Stimulated activated naive CD8-positive, alpha-beta T cell treated with anti-CD3 and anti-CD28 coated beads, Interleukin-15, amount 100 ng/mL, for 72 hours (primary cell): ENCODE results near the gene DECR2.
A peak's percentile ranks its signal among the peaks of the same experiment; 100 is the strongest.
"Not testable (repeated sequence)": the region's sequence is repeated elsewhere in the genome, so short reads cannot be mapped to it uniquely, and the experiment has no call there.

Source experiments
- ATAC-seq: fragments of 150-1000 bp; cut with Tn5 transposase; 2 replicates; pipeline ENCODE4 v1.10.0; 2021; ENCODE audit warnings: mild to moderate bottlenecking, moderate library complexity
- DNase-seq, 2 donors: peaks; one replicate each; pipeline ENCODE4 v3.0.0; 2021 to 2022
- H3K27ac Mint-ChIP-seq, 2 donors: one replicate each; pipeline ENCODE4 v1.8.0; 2022; ENCODE audit warnings: mild to moderate bottlenecking in 2 of 2, mixed read lengths in 2 of 2, moderate library complexity in 2 of 2
- H3K27me3 Mint-ChIP-seq: one replicate; pipeline ENCODE4 v1.8.0; 2022; ENCODE audit warnings: mixed read lengths
- H3K4me1 Mint-ChIP-seq: one replicate; pipeline ENCODE4 v1.8.0; 2022; ENCODE audit warnings: mild to moderate bottlenecking, mixed read lengths
- H3K4me3 Mint-ChIP-seq, 2 donors: one replicate each; pipeline ENCODE4 v1.8.0; 2022; ENCODE audit warnings: mild to moderate bottlenecking in 2 of 2, mixed read lengths in 2 of 2, moderate library complexity in 1 of 2
- H3K9me3 Mint-ChIP-seq, 2 donors: one replicate each; pipeline ENCODE4 v1.8.0; 2022; ENCODE audit warnings: mixed read lengths in 2 of 2

DECR2 gene

DNA sequence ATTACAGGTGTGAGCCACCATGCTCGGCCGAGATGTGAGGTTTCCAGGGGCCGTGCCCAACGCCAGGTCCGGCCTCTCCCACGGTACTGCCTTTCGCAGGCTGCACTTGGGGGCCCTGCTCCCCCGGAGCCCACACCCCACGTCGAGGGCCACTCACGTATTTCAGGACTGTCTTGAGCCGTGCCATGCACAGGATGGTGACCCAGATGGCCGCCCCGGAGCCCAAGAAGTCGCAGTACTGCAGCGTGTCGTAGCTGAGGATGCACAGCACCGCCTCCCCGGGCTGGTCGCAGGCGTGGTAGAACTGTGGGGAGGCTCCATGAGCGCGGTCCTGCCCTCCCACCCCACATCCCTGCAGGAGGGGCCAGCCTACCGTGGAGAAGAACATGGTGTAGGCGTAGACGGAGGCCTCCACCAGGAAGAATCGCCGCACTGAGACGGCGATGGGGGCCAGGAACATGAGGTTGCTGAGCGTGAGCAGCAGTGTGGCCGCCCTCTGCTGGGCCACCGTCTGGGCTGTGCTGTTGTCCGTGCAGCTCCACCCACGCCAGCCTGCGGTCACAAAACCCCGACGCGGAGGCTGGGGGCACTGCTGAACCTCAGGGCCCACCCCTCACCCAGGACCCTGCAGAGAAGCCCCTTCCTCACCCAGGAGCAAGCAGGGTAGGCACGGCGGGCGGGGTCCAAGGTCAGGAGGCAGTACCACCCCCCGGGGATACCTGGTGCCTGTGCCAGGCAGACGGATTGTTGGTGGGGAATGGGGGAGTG, 27.7 kb upstream of the DECR2 start:
- no peaks in the 10 kb centered on the region for H3K9me3 Mint-ChIP-seq
- ATAC-seq = no peak
- peaks cover 18% of the 10 kb centered on the region for H3K4me1 Mint-ChIP-seq
- H3K27ac Mint-ChIP-seq = peak overlapping the region in 1 of 2 donors; percentile 19
- no peak overlapping the region for H3K4me3 Mint-ChIP-seq
- DNase-seq = no peak
- H3K27me3 Mint-ChIP-seq = no peaks in the 10 kb centered on the region

DNA sequence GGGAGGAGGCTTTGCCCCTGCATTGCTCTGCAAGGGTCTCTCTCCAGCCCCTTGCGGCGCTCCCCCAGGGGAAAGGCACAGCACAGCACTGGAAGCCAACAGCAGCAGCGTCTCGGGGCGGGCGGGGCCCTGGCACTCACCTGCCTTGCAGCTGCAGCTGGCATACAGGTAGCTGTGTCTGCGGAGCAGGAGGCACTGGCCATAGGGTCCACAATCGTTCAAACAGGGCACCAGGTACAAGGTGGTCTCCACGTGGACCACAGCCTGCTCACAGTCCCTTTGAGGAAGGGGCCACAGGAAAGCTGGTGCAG, 27.1 kb upstream of the DECR2 start:
- peaks cover 13% of the 10 kb centered on the region for H3K4me1 Mint-ChIP-seq
- no peak for ATAC-seq

DNA sequence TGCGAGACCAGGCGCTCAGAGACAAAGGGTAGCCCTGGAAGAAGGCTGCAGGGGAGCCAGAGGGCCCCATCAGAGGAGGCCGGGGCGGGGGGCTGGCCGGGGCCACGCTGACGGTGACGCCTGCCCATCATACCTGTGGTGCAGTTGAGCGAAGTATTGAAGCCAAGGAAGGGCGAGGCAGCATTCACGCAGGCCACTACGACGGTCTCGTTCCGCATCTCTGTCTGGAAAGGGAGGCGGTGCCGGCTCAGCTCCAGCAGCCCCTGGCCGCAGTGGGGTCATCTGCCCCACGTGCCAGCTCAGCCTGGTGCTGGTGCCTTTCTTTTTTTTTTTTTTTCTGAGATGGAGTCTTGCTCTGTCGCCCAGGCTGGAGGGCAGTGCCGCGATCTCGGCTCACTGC, 26.5 kb upstream of the DECR2 start:
- H3K27ac Mint-ChIP-seq = no peak overlapping the region
- DNase-seq = no peak
- ATAC-seq = no peak
- H3K4me1 Mint-ChIP-seq = peaks cover 14% of the 10 kb centered on the region
- H3K4me3 Mint-ChIP-seq = no peak overlapping the region
- no peaks in the 10 kb centered on the region for H3K27me3 Mint-ChIP-seq
- H3K9me3 Mint-ChIP-seq = no peaks in the 10 kb centered on the region

More for the DNA sequence above, 27.1 kb upstream of the DECR2 start:
- H3K27ac Mint-ChIP-seq = no peak overlapping the region
- no peaks in the 10 kb centered on the region for H3K9me3 Mint-ChIP-seq
- no peaks in the 10 kb centered on the region for H3K27me3 Mint-ChIP-seq
- H3K4me3 Mint-ChIP-seq = no peak overlapping the region
- no peak for DNase-seq

DNA sequence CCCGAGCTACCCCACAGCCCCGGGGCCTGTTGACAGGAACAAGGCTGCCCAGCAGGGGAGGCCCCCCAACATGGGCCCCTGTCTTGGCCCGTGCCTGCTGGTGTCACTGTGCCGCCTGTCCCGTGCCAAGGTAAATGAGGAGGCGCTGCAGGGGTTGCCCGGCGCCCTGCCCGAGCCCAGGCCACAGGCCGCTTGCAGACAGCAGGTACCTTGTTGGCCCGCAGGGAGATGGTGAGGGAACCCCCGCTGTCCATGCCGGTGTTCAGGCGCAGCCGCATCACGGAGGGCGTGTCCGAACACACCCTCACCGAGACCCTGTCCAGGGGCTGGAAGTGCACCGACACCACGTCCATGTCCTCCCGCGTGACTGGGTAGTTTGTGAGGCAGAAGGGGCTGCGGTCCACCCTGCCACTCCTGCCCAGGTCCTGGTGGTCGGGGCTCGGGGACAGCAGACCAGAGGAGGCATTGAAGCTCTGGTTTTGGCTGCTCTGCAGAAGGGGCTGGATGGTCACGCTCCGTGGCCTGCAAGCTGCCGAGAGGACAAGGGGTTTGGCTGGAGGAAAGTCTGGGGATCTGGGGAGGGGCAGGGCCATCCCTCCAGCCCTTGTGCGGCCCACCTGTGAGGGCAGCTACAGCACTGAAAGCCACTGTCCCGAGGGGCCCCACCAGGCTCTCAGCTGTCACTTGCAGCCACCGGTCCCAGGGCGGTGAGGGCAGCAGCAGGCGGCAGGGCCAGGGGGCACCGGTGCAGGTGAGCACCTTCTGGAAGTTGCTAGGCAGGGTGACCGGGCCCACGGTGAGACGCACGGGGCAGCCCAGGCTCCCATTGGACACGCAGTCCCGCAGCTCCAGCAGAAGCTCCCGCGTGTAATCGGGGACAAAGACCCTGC, 25.5 kb upstream of the DECR2 start:
- H3K9me3 Mint-ChIP-seq = no peaks in the 10 kb centered on the region
- DNase-seq (no peak), ATAC-seq (no peak)
- peaks cover 12% of the 10 kb centered on the region for H3K4me1 Mint-ChIP-seq
- H3K27ac Mint-ChIP-seq = no peak overlapping the region
- no peak overlapping the region for H3K4me3 Mint-ChIP-seq
- H3K27me3 Mint-ChIP-seq = no peaks in the 10 kb centered on the region

DNA sequence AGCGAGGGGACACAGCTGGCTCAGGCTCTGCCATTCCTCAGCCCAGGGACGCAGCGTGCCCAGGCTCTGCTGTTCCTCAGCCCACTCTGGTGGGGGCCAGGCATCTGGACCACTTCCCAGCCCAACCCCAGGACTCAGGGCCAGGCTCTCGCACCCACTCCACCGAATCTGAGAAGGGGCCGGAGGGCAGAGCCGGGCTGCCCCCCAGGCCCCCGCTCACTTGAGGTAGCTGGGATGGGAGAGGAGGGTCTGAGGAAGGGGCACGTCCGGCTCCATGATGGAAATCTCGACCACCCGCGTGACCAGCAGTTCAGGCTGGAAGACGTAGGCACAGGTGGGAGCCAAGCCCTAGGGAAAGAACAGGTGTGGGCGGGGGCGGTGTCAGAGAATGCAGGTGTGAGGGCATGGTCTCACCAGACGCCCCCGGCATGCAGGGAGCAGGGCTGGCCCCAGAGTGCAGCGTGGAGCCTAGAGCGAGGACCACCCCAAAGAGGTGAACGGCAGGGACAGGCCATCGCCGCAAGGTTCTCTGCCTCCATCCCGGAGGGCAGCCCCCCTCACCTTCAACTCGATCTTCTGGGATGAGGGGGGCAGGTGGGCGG, 24.8 kb upstream of the DECR2 start:
- DNase-seq (no peak), ATAC-seq (no peak)
- Mint-ChIP-seq H3K27ac (no peak overlapping the region), H3K4me1 (peaks cover 12% of the 10 kb centered on the region), H3K4me3 (no peak overlapping the region), H3K9me3 (no peaks in the 10 kb centered on the region), H3K27me3 (no peaks in the 10 kb centered on the region)

DNA sequence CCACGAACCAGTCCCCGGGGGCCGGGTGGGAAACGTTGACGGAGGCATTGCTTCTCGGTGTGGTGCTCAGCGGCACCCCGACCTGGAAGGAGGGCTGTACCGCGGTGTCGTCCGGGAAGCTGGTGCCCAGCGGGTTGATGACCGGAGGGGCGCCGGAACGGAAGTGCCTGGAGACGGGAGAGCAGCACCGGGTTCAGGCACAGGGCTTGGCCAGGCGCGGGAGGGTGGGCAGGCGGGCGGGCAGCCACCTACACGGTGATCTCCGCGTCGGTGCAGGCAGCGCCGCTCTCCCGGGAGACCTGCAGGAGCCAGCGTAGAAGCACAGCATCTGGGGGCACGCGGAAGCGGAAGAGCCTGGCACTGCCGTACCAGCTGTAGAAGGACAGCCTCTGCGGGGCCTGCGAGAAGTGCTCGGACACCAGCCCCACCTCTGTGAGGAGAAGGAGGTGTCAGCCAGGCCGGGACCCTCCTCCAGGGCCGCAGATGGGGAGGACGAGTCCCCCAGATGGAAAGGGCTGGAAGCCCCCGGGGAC, 24.2 kb upstream of the DECR2 start:
- ATAC-seq = no peak
- Mint-ChIP-seq H3K4me3 (no peak overlapping the region), H3K4me1 (peaks cover 14% of the 10 kb centered on the region), H3K9me3 (no peaks in the 10 kb centered on the region), H3K27ac (no peak overlapping the region), H3K27me3 (no peaks in the 10 kb centered on the region)
- DNase-seq = no peak

DNA sequence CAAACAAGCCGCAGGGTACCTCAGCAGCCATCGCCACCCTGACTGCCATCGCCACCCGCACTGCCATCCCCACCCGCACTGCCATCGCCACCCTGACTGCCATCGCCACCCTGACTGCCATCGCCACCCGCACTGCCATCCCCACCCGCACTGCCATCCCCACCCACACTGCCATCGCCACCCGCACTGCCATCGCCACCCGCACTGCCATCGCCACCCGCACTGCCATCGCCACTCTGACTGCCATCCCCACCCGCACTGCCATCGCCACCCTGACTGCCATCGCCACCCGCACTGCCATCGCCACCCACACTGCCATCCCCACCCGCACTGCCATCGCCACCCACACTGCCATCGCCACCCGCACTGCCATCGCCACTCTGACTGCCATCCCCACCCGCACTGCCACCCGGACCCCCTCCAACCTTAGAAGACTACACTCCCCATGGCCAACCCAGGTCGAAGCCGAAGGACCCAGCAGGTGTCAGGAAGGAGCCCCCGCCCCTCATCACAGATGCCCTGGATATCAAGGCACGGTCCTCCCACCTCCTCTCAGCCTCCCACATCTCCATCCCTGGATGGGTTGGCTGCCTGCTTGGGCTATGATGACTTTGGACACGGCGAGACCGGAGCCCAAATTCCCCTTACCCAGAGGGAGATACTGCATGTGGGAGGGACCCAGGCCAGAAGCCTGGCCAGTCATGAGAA, 23.4 kb upstream of the DECR2 start:
- H3K4me3 Mint-ChIP-seq, ATAC-seq, DNase-seq, H3K27me3 Mint-ChIP-seq, H3K9me3 Mint-ChIP-seq: not testable (repeated sequence)
- Mint-ChIP-seq H3K27ac (peak overlapping the region in 1 of 2 donors; percentile 88), H3K4me1 (peaks cover 22% of the 10 kb centered on the region)

DNA sequence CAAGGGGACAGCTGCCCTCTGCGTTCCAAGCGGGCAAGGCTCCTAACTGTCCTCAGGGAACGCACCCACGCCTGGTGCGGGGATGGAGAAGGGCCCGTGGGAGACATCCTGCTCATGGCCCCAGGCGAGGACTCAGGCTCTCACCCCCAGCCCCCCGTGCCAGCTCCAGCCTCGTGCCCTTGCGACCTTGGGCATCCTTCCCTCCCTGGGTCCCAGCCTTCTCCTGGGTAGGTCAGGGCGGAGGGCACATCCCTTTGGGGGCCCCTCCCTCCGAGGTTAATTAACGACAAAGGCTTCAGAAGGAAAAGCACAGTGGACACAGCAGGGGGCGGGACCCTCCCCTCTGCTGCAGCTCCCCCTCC, 22.9 kb upstream of the DECR2 start:
- H3K4me3 Mint-ChIP-seq = peak overlapping the region in 1 of 2 donors; percentile 26
- H3K27ac Mint-ChIP-seq = no peak overlapping the region
- H3K4me1 Mint-ChIP-seq = peaks cover 27% of the 10 kb centered on the region
- DNase-seq (no peak), ATAC-seq (no peak)
- H3K27me3 Mint-ChIP-seq = no peaks in the 10 kb centered on the region
- no peaks in the 10 kb centered on the region for H3K9me3 Mint-ChIP-seq

DNA sequence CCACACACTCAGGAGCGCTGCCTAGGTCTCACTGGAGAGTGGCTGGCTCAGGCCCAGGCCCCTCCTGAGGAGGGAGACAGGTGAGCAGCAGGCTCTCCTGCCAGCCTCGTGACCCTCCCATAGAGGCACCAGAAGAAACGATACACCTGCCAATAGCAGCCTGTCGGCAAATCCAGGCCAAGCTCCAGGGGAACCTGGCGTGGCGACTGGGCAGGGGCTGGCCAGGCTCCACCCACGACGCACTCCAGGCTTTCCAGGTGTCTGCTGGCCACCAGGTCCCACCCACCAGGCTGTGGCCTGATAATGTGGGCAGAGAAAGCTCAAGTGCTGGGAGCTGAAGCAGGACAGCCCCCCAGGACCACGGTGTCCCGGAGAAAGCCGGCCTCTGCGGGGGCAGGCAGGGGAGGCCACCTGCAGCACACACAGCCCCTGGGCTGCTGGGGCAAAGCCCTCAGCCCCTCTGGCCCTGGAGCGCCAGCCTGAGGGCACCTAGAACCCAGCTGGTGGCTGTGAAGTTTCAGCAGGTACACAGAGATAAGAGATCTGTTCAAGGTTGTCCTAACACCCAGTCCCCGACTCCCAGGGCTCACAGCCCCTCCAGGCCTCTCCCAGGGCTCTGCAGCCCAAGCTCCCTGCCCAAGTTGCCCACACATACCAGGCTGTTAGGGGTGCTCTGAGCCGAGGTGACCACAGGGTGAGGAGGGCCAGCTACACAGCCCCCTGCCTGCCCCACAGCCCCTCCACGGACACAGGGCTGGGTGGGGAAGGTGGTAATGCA, 22.3 kb upstream of the DECR2 start:
- peaks cover 33% of the 10 kb centered on the region for H3K4me1 Mint-ChIP-seq
- DNase-seq (no peak), ATAC-seq (no peak)
- no peaks in the 10 kb centered on the region for H3K9me3 Mint-ChIP-seq
- no peak overlapping the region for H3K27ac Mint-ChIP-seq
- H3K4me3 Mint-ChIP-seq = peak overlapping the region in 1 of 2 donors; percentile 79
- no peaks in the 10 kb centered on the region for H3K27me3 Mint-ChIP-seq

DNA sequence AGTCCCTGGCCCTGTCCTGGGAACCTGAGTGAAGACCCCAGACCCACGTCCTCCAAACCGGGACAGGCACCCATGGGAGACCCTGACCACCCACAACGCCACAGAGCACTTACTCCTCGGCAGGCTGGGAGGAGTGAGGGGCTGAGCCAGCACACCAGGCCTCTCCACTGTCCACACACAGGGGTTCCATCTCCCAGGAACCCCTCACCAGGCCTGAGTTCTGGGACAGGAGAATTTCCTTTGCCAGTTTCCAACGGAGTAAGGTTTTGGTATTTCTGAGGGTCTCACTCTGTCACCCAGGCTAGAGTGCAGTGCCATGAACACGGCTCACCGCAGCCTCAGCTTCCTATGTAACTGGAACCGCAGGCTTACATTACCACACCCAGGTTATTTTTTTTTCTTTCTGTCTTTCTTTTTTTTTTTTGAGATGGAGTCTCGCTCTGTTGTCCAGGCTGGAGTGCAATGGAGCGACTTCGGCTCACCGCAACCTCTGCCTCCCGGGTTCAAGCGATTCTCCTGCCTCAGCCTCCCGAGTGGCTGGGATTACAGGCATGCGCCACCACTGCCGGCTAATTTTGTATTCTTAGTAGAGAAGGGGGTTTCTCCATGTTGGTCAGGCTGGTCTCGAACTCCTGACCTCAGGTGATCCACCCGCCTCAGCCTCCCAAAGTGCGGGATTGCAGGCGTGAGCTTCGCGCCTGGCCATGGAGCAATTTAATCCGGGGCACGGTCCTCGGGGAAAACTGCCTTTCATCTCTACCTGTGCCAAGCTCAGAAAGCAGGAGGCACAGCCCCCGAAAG, 21.5 kb upstream of the DECR2 start:
- ATAC-seq = no peak
- Mint-ChIP-seq H3K4me1 (peaks cover 33% of the 10 kb centered on the region), H3K27me3 (no peaks in the 10 kb centered on the region), H3K9me3 (no peaks in the 10 kb centered on the region), H3K27ac (no peak overlapping the region), H3K4me3 (peak overlapping the region; percentile 61 to 79)
- DNase-seq = peak in 1 of 2 donors; percentile 18

DNA sequence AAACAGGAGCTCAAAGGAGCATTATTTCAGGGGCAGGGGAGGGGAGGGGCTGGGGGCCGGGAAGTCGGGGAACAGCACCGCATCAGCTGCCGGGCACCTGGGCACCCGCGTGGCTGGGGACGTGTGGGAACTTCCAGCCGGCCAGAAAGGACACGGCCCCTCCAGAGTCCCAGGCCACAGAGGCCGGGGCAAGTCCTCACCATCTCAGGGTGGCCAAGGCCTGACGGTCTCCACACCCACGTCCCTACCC, 21.0 kb upstream of the DECR2 start:
- Mint-ChIP-seq H3K4me1 (peaks cover 33% of the 10 kb centered on the region), H3K4me3 (peak overlapping the region; percentile 79 to 80), H3K9me3 (no peaks in the 10 kb centered on the region), H3K27me3 (no peaks in the 10 kb centered on the region), H3K27ac (peak overlapping the region in 1 of 2 donors; percentile 33)
- DNase-seq = peak in 1 of 2 donors; percentile 16
- ATAC-seq = no peak

DNA sequence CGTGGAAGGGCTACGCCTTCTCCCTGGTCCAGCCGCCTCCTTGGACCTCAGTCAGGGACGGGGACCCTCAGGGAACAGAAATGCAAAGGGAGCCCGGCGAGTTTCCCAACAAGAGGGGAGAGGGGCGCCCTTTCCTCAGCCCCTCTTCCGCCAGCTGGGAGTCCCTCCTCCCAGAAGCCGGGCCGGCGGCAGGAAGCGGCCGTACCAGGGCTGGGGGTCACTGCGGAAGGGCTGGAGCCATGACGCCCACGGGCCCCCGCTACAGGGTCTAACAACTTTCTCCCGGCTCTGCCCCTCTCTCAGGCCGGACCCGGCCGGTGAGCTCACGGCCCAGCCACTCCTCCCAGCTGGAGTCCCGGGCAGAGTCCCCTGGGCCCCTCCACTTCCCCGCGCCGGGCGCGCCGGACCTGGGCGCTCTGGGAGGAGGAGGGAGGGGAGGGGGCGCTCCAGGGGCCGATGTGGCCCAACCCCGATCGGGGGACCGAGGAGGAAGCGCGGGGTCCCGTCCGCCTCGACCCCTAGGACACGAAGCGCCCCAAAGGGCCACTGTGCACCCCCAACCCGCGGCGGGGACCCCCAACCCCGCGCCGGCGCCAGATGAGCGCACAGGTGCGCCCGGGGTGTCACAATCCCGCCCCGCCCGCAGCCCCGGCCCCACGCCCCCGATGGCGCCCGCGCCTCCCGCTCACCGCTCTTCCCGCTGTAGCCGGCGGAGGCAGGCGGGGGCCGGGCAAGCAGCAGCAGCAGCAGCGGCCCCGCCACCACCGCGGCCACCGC, 20.5 kb upstream of the DECR2 start:
- DNase-seq (no peak), ATAC-seq (peak; percentile 49)
- Mint-ChIP-seq H3K4me3 (peak overlapping the region; percentile 79 to 80), H3K27ac (peak overlapping the region in 1 of 2 donors; percentile 33), H3K27me3 (no peaks in the 10 kb centered on the region), H3K4me1 (peaks cover 33% of the 10 kb centered on the region), H3K9me3 (no peaks in the 10 kb centered on the region)

DNA sequence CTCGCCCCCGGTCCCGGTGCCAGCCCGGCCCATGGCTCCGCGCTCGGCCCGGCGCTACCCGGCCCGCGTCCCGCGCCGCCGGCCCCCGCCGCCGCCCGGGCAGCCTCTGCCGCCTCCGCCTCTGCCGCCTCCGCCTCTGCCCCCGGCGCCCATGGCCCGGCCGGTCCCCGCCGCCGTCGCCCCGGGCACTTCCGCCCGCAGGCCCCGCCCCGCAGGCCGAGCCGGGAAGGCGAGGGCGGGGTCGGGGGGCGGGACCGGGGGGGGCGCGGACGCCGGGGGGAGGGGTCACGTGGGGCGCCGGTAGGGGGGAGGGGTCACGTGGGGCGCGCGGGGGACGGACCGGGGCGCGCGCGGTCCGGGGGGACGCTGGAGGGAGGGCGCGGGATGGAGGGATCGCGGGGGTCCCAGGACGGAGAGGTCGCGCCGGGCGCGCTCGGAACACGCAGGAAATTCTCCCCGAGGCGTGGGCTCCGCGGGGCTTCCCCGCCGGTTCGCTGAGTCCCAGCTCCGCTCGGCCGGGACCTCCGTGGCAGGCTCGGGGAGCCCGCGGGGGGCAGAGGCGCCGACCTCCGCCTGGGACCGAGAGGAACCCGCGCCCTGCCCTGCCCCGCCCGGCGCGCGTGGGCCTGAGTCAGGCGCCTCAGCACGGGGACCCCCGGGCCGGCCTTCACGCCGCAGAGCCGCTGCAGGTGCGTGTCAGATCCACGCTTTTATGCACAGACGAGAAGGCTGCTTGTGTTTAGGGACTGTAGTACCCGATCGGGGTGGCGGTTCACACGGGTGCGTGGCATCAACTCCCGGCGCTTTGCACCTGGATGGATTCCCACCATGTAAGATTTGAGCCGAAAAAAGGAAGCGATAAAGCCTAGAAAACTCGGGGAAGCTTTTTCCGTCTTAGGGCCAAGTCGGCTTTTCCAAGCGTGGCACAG, 19.6 kb upstream of the DECR2 start, which contains the start of gene PGAP6:
TSS of gene PGAP6 (minus strand) at position 190 of the 929 bp plus-strand sequence. CDS start at position 33, 157 bp downstream.
- Mint-ChIP-seq H3K4me1 (peaks cover 33% of the 10 kb centered on the region), H3K27ac (peak within 1 kb of the TSS; percentile 72), H3K4me3 (peak within 1 kb of the TSS; percentile 79 to 80), H3K27me3 (no peaks in the 10 kb centered on the region), H3K9me3 (no peaks in the 10 kb centered on the region)
- ATAC-seq (peak; percentile 71), DNase-seq (peak; percentile 54 to 63)
